ENCODE results near the gene PGF. TPM values are rescaled to one million over a fixed set of nuclear protein-coding genes. Genes with fewer than 3 reads are reported as not detected.
A peak's percentile ranks its signal among the peaks of the same experiment; 100 is the strongest.

Gene PGF
- total RNA-seq, 1 donor from 2014 or later, result 3.0 TPM

DNA sequence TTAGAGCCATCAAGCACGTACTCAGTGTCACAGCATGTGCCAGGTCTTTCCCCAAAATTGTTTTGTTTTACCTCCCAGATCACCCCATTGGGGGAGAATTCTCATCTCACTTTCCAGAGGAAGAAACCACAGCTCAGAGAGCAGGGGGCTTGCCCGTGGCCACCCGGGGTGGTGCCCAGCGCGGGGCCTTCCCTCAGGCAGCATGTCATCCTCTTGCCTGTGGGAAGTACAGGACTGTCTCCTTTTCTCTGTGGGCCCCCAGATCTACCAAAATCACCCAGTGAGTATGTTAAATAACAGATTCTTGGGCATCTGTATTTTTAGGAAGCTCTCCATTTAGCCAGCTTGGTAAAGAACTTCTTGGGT, 38.2 kb downstream of the PGF start:
- Histone ChIP-seq H3K4me1 (peaks cover 18% of the 10 kb centered on the region), H3K9me3 (no peaks in the 10 kb centered on the region), H3K27ac (peak overlapping the region; percentile 27), H3K27me3 (ENCODE audit: low read depth) (no peaks in the 10 kb centered on the region), H3K36me3 (no peaks in the 10 kb centered on the region), H3K4me3 (no peak overlapping the region)
- intact Hi-C loops (cut with DNase I), result no loop called here
- TF ChIP-seq, protein P1, sequence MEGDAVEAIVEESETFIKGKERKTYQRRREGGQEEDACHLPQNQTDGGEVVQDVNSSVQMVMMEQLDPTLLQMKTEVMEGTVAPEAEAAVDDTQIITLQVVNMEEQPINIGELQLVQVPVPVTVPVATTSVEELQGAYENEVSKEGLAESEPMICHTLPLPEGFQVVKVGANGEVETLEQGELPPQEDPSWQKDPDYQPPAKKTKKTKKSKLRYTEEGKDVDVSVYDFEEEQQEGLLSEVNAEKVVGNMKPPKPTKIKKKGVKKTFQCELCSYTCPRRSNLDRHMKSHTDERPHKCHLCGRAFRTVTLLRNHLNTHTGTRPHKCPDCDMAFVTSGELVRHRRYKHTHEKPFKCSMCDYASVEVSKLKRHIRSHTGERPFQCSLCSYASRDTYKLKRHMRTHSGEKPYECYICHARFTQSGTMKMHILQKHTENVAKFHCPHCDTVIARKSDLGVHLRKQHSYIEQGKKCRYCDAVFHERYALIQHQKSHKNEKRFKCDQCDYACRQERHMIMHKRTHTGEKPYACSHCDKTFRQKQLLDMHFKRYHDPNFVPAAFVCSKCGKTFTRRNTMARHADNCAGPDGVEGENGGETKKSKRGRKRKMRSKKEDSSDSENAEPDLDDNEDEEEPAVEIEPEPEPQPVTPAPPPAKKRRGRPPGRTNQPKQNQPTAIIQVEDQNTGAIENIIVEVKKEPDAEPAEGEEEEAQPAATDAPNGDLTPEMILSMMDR (IDR thresholded peaks at IDR 0.05), result no peak
- no peak for ATAC-seq
- DNase-seq, result no peak

DNA sequence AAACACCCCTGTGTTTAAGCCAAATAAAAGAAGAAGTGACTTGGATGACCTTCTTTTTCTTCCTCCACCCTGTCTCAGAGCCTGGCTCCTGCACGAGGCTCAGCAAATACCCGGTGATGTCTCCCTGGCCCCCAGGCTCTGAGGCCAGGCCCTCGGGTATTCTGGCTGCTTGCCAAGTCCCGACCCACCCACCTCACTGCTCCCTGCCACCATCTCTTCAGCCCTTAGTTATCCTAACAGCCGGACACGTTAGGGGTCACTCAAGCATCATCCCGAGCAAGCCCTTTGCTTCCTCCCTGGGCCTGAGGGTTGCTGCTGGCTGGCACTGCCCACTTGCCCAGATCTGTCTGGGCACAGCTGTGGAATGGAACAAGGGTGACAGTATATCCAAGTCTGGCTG, 39.6 kb downstream of the PGF start:
- ATAC-seq, result no peak
- Histone ChIP-seq H3K4me3 (no peak overlapping the region), H3K27me3 (ENCODE audit: low read depth) (no peaks in the 10 kb centered on the region), H3K9me3 (no peaks in the 10 kb centered on the region), H3K4me1 (peaks cover 18% of the 10 kb centered on the region), H3K36me3 (no peaks in the 10 kb centered on the region), H3K27ac (no peak overlapping the region)
- DNase-seq, result no peak
- intact Hi-C loops (cut with DNase I), result no loop called here
- TF ChIP-seq, protein P1 (IDR thresholded peaks at IDR 0.05), result no peak

DNA sequence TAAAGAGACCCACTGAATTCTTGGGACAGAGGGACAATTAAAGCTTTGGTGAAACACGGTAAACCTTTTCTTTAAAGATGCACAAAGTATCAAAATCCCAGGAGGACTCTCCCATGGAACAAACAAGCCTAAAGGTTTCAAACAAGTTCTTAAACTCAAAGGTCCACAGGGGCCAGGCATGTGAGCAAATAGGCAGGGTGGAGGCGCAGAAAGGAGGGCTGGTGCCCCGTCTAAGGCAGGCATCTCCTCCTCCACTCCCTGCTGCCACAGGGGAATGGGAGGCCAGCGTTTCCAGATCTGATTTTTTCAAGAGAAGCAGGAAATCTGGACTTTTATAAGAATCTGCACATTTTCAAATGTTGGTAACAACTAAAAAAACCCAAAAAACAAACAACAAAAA, 40.0 kb downstream of the PGF start:
- H3K27ac ChIP-seq, result no peak overlapping the region
- no peak overlapping the region for H3K4me3 ChIP-seq
- no peaks in the 10 kb centered on the region for H3K36me3 ChIP-seq
- TF ChIP-seq, protein P1 (IDR thresholded peaks at IDR 0.05), result no peak
- peaks cover 18% of the 10 kb centered on the region for H3K4me1 ChIP-seq
- DNase-seq (no peak), ATAC-seq (no peak)
- no peaks in the 10 kb centered on the region for H3K9me3 ChIP-seq
- no peaks in the 10 kb centered on the region for H3K27me3 ChIP-seq (ENCODE audit: low read depth)
- intact Hi-C loops (cut with DNase I), result no loop called here

DNA sequence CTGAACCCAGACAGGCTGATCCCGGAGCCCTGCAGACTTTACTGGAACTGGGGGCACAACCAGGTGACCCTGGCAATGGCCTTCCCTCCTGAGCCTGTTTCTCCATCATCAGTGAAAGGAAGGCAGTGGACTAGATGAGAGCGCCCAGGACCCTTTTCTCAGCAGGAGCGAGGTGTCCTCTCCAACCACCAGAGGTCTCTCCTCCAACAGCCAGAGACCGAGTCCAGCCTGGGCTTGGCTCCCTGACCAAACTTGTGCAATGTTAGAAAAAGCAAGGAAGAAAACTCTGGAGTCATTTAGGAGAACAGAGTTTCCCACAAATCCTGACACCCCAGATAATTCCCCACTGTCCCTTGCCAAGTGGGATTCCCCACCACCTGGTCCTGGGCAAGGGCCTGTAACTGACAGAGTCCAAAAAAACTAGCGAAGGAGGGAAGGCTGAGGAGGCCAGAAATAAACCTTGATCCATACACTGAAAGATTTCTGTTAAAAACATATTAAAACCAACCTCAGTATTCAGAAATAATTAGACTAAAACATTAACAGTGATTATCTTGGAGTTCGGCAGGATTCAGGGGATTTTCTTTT, 41.3 kb downstream of the PGF start:
- ATAC-seq (peak; percentile 53 to 69), DNase-seq (no peak)
- Histone ChIP-seq H3K36me3 (no peaks in the 10 kb centered on the region), H3K27me3 (ENCODE audit: low read depth) (no peaks in the 10 kb centered on the region), H3K4me3 (no peak overlapping the region), H3K27ac (no peak overlapping the region), H3K4me1 (peaks cover 18% of the 10 kb centered on the region), H3K9me3 (no peaks in the 10 kb centered on the region)
- TF ChIP-seq, protein P1 (IDR thresholded peaks at IDR 0.05), result peak; percentile 68
- intact Hi-C loops (cut with DNase I), result no loop called here

DNA sequence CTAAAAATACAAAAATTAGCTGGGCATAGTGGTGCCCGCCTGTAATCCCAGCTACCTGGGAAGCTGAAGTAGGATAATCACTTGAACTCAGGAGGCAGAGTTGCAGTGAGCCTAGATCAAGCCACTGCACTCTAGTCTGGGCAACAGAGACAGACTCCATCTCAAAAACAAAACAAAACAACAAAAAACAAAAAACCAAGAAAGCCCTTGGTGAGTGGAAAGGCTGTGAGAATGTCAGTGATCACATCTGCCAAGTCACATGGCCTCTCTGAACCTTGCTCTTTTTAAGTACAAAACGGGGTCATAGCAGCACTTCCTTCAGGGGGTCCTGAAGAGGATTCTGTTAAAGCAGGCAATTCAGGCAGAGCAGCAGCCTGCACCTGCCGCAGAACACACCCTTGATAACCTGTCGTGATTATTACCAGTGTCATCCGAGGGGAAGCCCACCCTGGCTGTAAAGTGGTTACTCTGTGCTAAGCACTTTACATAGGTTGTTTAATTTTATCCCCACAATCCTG, 41.9 kb downstream of the PGF start:
- intact Hi-C loops (cut with DNase I), result no loop called here
- peaks cover 17% of the 10 kb centered on the region for H3K4me1 ChIP-seq
- TF ChIP-seq, protein P1 (IDR thresholded peaks at IDR 0.05), result no peak
- H3K9me3 ChIP-seq, result no peaks in the 10 kb centered on the region
- H3K27ac ChIP-seq, result no peak overlapping the region
- DNase-seq (no peak), ATAC-seq (no peak)
- no peak overlapping the region for H3K4me3 ChIP-seq
- no peaks in the 10 kb centered on the region for H3K27me3 ChIP-seq (ENCODE audit: low read depth)
- no peaks in the 10 kb centered on the region for H3K36me3 ChIP-seq

All from lower lobe of right lung (tissue), 2 donors.